HG03558 (cell line): ENCODE data around the gene SLC25A19.

Source experiments
- ATAC-seq: cut with Tn5 transposase; IDR thresholded peaks from one replicate; pipeline ENCODE4 v1.9.1; 2021; ENCODE audit warnings: moderate number of reproducible peaks; ENCODE audit not compliant: unreplicated experiment; ENCODE audit errors: extremely low read depth

SLC25A19 gene

DNA sequence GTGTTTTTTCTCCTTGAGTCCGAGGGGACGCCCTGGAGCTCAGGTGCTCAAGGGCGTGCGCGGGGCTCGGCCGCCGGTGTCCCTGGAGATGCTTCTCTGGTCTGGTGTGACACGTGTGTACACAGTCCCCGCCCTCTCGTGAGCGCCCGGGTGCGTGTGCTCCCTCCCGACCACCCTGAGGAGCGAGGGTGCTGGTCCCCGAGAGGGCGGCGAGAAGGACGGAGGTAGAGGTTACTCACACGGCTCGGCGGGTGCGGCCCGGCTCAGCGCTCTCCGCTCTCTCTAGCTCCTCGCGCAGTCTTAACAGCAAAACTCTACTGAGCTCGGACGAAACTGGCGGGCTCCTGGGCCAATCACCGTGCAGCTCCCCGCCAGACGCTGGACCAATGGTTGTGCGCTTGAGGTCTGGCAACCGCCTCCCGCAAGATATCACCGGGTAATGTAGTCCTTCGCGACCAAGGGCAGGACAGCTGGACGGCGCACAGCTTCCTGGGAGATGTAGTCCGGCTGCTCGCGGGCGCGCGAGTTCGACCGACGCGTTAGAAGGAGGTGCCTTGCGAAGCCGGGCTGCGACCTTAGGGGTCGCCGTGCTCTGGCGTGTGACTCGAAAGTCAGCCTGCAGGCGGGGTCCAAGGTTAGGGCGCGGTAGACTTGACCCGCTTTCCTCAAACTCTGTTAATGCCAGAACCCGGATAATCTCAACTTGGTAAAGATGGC, at the start of gene SLC25A19:
TSS of gene SLC25A19 (minus strand) at position 319 of the 717 bp plus-strand sequence. CDS start 2,669 bp downstream, outside the sequence.
- ATAC-seq = peak; percentile 69

GRCh38 chr17:75338335-75338734, 49.1 kb upstream of the SLC25A19 start:
- no peak for ATAC-seq

- no peak for ATAC-seq
Observed at GRCh38 chr17:75335315-75335714, 46.1 kb upstream of the SLC25A19 start.

- no peak for ATAC-seq
Observed at GRCh38 chr17:75334723-75335122, 45.5 kb upstream of the SLC25A19 start.

GRCh38 chr17:75331671-75332070, 42.4 kb upstream of the SLC25A19 start:
- ATAC-seq = no peak

GRCh38 chr17:75327757-75328156, 38.5 kb upstream of the SLC25A19 start:
- ATAC-seq = no peak

GRCh38 chr17:75326226-75326848, 37.1 kb upstream of the SLC25A19 start:
- no peak for ATAC-seq

- no peak for ATAC-seq
Observed at GRCh38 chr17:75325827-75326225, 36.6 kb upstream of the SLC25A19 start.

DNA sequence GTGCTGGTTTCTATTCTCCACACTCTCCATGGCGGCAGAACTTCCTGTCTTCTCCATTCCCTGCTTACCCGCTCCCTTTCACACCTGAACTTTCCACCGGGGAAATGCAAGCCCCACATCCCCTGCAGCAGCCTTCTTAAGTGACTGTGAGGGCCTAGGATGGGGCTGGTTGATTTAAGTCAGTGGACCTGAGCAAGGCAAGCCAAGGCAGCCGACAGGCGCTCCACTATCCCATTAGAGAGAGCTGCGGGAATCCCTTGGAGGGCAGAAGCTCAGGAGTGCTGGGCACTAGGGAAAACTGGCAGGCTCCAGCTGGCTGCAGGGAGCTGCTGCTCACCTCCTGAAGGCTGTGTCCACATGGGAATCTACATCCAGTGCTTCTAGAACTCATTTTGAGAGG, 36.1 kb upstream of the SLC25A19 start:
- no peak for ATAC-seq

GRCh38 chr17:75321506-75321905, 32.3 kb upstream of the SLC25A19 start:
- ATAC-seq = no peak

- no peak for ATAC-seq
Observed at GRCh38 chr17:75319904-75320691, 30.9 kb upstream of the SLC25A19 start.

GRCh38 chr17:75318615-75319222, 29.5 kb upstream of the SLC25A19 start:
- no peak for ATAC-seq

GRCh38 chr17:75318211-75318610, 29.0 kb upstream of the SLC25A19 start:
- ATAC-seq = no peak

- no peak for ATAC-seq
Observed at GRCh38 chr17:75317671-75318070, 28.4 kb upstream of the SLC25A19 start.

GRCh38 chr17:75316253-75316652, 27.0 kb upstream of the SLC25A19 start:
- ATAC-seq = no peak

DNA sequence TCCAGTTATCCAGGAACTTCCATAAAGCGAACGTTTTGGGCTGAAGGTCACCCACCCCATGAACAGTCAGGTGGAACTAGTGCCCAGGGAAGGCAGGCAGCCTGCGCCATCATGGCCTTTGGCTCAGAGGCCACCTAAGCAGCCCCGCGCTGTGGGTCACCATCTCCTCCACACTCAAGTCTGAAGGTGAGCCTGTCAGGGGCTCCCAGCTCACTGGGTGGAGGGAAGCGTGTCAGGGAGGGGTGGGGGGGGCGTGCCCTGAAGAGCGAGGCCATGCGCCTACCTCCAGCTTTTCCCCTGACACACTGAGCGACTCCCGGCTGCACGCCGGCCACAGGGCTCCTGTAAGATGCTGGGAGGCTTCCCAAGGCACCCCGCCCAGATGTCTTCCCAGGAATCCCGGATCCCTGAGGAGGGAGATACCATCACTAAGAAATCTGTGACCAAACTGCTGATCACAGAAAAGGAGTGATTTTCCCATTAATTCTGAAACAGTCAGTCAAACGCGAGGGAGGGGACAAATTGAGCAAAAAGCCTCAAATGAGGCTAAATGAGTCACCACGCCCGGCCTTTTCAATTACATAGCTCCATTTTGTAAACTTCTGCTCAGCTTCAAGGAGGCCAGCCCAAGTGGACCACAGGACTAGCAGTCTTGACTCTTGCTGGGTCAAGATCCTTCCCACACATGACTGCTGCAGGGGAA, 26.5 kb upstream of the SLC25A19 start:
- ATAC-seq = no peak

- ATAC-seq = no peak
Observed at GRCh38 chr17:75313941-75314551, 24.8 kb upstream of the SLC25A19 start.

DNA sequence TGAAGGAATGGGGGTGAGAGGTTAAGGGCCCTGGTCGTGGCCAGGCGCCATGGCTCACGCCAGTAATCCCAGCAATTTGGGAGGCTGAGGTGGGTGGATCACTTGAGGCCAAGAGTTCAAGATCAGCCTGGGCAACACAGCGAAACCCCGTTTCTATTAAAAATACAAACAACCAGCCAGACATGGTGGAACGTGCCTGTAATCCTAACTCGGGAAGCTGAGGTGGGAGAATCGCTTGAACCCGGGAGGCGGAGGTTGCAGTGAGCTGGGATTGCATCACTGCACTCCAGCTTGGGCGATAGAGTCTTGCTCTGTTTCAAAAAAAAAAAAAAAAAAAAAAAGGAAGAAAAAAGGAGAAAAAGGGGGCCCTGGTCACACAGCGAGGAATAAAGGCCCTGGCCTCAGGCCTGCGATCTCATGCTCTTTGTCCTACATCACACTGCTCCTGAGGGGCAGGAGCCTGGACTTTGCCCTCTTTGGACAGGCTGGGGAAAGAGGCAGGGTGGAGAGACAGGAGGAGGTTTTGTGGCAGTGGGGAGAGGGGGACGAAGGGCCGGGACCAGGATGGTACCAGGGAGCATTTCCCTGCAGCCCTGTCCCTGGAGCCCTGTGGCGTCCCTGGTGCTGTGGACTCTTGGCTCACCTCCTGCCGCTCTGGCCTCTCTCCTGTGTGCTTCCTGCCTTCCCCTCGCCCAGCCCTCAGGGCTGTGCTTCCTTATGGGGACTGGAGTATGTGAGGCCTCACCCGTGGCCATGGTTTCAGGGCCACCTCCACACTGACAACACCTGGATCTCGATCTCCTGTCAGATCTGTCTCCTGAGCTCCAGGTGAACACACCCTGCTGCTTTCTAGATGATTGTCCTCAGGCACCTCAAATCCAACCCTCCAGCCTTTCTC, 19.7 kb upstream of the SLC25A19 start:
- ATAC-seq = no peak
